Osteocyte (in vitro differentiated cells): ENCODE measurements around the gene GSTM2. TPM values are rescaled to one million over a fixed set of nuclear protein-coding genes. Genes with fewer than 3 reads are reported as not detected.
"Not testable (repeated sequence)": the region's sequence is repeated elsewhere in the genome, so short reads cannot be mapped to it uniquely, and the experiment has no call there.

Experiments
- DNase-seq: peaks from one replicate; pipeline ENCODE4 v3.0.0; 2021; ENCODE audit warnings: mixed read lengths; ENCODE audit not compliant: unreplicated experiment; ENCODE audit errors: extremely low spot score
- H3K27ac Mint-ChIP-seq: one replicate; pipeline ENCODE4 v1.8.0; 2021; ENCODE audit warnings: mild to moderate bottlenecking, mixed read lengths; ENCODE audit not compliant: unreplicated experiment
- H3K27me3 Mint-ChIP-seq: one replicate; pipeline ENCODE4 v1.8.0; 2021; ENCODE audit warnings: mixed read lengths; ENCODE audit not compliant: unreplicated experiment
- H3K36me3 Mint-ChIP-seq: one replicate; pipeline ENCODE4 v1.8.0; 2021; ENCODE audit warnings: mixed read lengths; ENCODE audit not compliant: unreplicated experiment
- H3K4me1 Mint-ChIP-seq: one replicate; pipeline ENCODE4 v1.8.0; 2021; ENCODE audit warnings: mixed read lengths; ENCODE audit not compliant: unreplicated experiment
- H3K4me3 Mint-ChIP-seq: one replicate; pipeline ENCODE4 v1.8.0; 2021; ENCODE audit warnings: mild to moderate bottlenecking, moderate library complexity, mixed read lengths; ENCODE audit not compliant: unreplicated experiment
- H3K9me3 Mint-ChIP-seq: one replicate; pipeline ENCODE4 v1.8.0; 2021; ENCODE audit warnings: mixed read lengths; ENCODE audit not compliant: unreplicated experiment
- total RNA-seq: library from RNA; stranded (reverse); gene quantifications from 2 replicates; pipeline ENCODE4 v1.2.1, GENCODE V29; 2021
- TF ChIP-seq, protein P1 (sequence below): fragments of 200-600 bp; sonication (generic); IDR thresholded peaks from 2 replicates; pipeline ENCODE4 v1.5.0; 2021; ENCODE audit warnings: antibody characterized with exemption, mild to moderate bottlenecking, moderate library complexity

The GSTM2 gene
- total RNA-seq, 1 donor from 2014 or later: 39.0 TPM

DNA sequence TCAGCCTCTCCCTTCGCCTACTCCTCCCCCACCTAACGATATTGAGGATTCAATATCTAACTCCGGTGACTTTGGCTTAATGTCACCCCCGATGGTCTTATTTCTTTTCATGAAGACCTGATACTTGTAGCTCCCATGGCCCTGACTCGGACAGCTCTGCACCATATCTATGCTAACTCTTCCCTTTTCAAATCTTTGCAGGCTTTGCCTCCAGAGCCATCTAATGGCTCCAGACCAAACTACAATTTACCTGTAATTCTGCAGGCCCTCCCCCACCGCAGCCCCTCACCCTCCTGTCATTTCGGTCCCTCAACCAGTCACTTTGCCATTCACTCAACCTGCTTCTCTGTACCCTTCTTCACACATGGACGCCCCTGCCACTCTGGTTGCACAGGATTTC lies 36.3 kb downstream of the GSTM2 start:
- Mint-ChIP-seq H3K9me3 (peaks cover 27% of the 10 kb centered on the region), H3K4me1 (no peaks in the 10 kb centered on the region), H3K27me3 (peaks cover 9% of the 10 kb centered on the region), H3K4me3 (no peak overlapping the region), H3K27ac (no peak overlapping the region), H3K36me3 (peaks cover 2% of the 10 kb centered on the region)
- TF ChIP-seq, protein P1, sequence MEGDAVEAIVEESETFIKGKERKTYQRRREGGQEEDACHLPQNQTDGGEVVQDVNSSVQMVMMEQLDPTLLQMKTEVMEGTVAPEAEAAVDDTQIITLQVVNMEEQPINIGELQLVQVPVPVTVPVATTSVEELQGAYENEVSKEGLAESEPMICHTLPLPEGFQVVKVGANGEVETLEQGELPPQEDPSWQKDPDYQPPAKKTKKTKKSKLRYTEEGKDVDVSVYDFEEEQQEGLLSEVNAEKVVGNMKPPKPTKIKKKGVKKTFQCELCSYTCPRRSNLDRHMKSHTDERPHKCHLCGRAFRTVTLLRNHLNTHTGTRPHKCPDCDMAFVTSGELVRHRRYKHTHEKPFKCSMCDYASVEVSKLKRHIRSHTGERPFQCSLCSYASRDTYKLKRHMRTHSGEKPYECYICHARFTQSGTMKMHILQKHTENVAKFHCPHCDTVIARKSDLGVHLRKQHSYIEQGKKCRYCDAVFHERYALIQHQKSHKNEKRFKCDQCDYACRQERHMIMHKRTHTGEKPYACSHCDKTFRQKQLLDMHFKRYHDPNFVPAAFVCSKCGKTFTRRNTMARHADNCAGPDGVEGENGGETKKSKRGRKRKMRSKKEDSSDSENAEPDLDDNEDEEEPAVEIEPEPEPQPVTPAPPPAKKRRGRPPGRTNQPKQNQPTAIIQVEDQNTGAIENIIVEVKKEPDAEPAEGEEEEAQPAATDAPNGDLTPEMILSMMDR: no peak
- no peak for DNase-seq

DNA sequence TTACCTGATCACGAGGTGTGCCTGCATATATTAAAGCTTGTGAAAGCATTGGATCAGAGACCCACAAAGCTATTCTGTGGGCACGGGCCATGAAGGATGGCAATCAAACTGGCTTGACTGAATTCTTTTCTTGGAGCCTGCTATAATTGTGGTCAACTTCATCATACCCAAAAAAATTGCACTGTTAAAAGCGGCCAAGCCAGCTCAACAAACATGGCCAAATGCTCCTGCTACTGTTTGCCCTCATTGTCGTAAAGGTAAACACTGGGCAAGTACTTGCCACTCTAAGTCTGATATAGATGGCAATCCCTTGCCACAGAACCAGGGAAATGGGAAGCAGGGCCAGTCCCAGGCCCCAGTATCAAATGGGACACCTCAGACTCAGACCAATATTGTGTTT lies 37.6 kb downstream of the GSTM2 start:
- DNase-seq: no peak
- peaks cover 9% of the 10 kb centered on the region for H3K27me3 Mint-ChIP-seq
- TF ChIP-seq, protein P1: no peak
- no peaks in the 10 kb centered on the region for H3K4me1 Mint-ChIP-seq
- peaks cover 32% of the 10 kb centered on the region for H3K9me3 Mint-ChIP-seq
- H3K27ac Mint-ChIP-seq: no peak overlapping the region
- no peak overlapping the region for H3K4me3 Mint-ChIP-seq
- H3K36me3 Mint-ChIP-seq: peaks cover 2% of the 10 kb centered on the region

DNA sequence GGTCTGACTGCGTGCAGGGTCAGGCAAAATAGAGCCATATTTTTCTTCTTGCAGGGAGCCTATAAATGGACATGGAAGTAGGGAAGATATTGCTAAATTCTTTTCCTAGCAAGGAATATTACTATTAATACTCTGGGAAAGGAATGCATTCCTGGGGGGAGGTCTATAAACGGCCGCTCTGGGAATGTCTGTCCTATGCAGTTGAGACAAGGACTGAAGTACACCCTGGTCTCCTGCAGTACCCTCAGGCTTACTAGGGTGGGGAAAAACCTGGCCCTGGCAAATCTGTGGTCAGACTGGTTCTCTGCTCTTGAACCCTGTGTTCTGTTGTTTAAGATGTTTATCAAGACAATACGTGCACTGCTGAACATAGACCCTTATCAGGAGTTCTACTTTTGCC lies 41.1 kb downstream of the GSTM2 start:
- DNase-seq, H3K4me3 Mint-ChIP-seq, H3K4me1 Mint-ChIP-seq, H3K27ac Mint-ChIP-seq, H3K36me3 Mint-ChIP-seq: not testable (repeated sequence)
- Mint-ChIP-seq H3K27me3 (peaks cover 11% of the 10 kb centered on the region), H3K9me3 (peaks cover 24% of the 10 kb centered on the region)

DNA sequence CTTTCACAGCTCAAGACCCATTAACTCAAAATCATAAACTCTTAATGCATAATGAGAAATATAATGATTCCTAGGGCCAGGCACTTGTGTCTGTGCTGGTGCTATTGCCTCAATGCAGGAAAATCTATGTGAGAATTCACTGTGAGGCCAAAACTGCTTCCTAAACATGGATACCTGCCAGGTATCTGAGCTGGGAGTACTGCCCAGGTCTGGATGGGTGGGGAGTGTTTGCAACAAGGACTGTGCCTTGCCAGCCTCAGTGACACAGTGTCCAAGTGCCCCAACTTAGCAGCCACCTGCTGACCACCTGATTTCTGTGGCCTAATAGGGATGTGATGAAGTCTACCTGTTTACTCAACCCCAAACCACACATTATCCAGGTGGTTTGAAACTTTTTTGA lies 42.0 kb downstream of the GSTM2 start:
- not testable (repeated sequence) for H3K27ac Mint-ChIP-seq, H3K36me3 Mint-ChIP-seq, DNase-seq, H3K4me1 Mint-ChIP-seq, H3K27me3 Mint-ChIP-seq, H3K4me3 Mint-ChIP-seq
- H3K9me3 Mint-ChIP-seq: peaks cover 18% of the 10 kb centered on the region

DNA sequence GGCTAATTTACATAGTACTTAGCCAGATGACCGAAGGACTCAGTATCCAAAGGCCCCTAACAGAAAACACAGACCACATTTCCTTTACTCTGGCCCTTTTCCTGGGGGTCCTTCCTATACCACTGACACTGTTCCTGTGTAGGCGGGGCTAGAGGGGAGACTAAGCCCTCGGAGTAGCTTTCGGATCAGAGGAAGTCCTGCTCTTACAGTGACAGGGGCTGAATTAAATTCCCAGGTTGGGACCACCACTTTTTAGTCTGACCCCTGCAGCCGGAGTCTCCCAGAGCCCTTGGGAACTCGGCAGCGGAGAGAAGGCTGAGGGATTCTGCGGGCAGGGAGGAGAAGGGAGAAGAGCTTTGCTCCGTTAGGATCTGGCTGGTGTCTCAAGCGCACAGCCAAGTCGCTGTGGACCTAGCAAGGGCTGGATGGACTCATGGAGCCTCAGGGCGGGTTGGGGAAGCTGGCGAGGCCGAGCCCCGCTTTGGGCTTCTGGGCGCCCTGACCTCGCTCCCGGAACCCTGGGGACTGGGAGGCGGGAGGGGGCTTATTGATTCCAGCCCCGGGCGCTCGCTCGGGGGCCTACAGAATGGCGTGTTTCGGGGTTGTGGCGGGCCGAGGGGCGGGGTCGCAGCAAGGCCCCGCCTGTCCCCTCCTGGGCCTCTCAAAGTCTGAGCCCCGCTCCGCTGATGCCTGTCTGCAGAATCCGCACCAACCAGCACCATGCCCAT lies 43.9 kb downstream of the GSTM2 start, which contains the start of gene GSTM5:
GSTM5 (plus strand) TSS at position 659 of the 728 bp plus-strand sequence; CDS start at position 721, 62 bp downstream.
- not testable (repeated sequence) for H3K27me3 Mint-ChIP-seq, H3K4me3 Mint-ChIP-seq, H3K4me1 Mint-ChIP-seq, DNase-seq, H3K36me3 Mint-ChIP-seq, H3K27ac Mint-ChIP-seq
- peaks cover 18% of the 10 kb centered on the region for H3K9me3 Mint-ChIP-seq

DNA sequence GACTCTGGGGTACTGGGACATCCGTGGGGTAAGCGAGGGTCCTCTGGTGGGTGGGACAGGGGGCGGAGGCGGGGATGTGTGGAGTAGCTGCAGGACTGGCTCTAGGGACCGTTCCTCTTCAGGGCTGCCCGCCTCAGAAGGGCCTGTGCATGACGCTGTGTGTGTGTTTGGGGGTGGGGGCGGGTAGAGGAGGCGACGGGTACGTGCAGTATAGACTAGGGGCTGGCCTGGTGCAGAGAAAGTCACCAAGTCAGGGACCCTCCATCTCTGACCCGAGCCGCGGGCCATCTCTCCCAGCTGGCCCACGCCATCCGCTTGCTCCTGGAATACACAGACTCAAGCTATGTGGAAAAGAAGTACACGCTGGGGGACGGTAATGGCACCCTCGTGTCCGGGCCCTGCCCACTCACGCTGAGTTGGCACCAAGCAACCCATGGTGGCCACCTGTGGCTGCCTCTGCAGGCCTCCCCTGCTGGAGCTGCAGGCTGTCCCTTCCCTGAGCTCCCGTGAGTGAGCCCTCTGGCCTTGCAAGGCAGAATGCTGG lies 44.5 kb downstream of the GSTM2 start:
- DNase-seq: no peak
- H3K27ac Mint-ChIP-seq: no peak overlapping the region
- no peak overlapping the region for H3K4me3 Mint-ChIP-seq
- TF ChIP-seq, protein P1: no peak
- peaks cover 2% of the 10 kb centered on the region for H3K36me3 Mint-ChIP-seq
- H3K9me3 Mint-ChIP-seq: peaks cover 18% of the 10 kb centered on the region
- H3K27me3 Mint-ChIP-seq: peaks cover 4% of the 10 kb centered on the region
- no peaks in the 10 kb centered on the region for H3K4me1 Mint-ChIP-seq
